Natural killer cell (primary cell): ENCODE results near the gene OAS3. TPM values are rescaled to one million over a fixed set of nuclear protein-coding genes. Genes with fewer than 3 reads are reported as not detected.

ENCODE experiments used
- ATAC-seq, 3 donors: fragments of 150-1000 bp in 2 of 3; fragments of 200-7000 bp in 1 of 3; cut with Tn5 transposase; 1 replicate in 1 of 3; 2 replicates in 2 of 3; pipeline ENCODE4 v1.10.0; 2021; ENCODE audit warnings: mild to moderate bottlenecking in 2 of 3, moderate library complexity in 2 of 3
- DNase-seq, 2 donors: peaks; one replicate each; pipeline versions ENCODE4 v3.0.0 to v3.0.0-alpha.2; 2013 to 2021; ENCODE audit warnings: mixed read lengths in 1 of 2
- H3K27ac ChIP-seq: one replicate; pipeline ENCODE4 v1.5.1; 2013; ENCODE audit warnings: mild to moderate bottlenecking, low read length
- H3K27me3 ChIP-seq: one replicate; pipeline ENCODE4 v1.6.1; 2013; ENCODE audit warnings: low read length; ENCODE audit not compliant: control insufficient read depth, insufficient read depth
- H3K36me3 ChIP-seq: one replicate; pipeline ENCODE4 v1.6.1; 2013; ENCODE audit warnings: low read length; ENCODE audit not compliant: control insufficient read depth, insufficient read depth
- H3K4me1 ChIP-seq: one replicate; pipeline ENCODE4 v1.6.1; 2013; ENCODE audit warnings: low read length; ENCODE audit not compliant: control insufficient read depth, insufficient read depth
- H3K4me3 ChIP-seq: one replicate; pipeline ENCODE4 v1.5.1; 2013; ENCODE audit warnings: low read length
- H3K9me3 ChIP-seq: one replicate; pipeline ENCODE4 v1.6.1; 2013; ENCODE audit warnings: low read length; ENCODE audit not compliant: control insufficient read depth, insufficient read depth
- H3K27ac Mint-ChIP-seq, 2 donors: one replicate each; pipeline ENCODE4 v1.8.0; 2022; ENCODE audit warnings: mild to moderate bottlenecking in 2 of 2, mixed read lengths in 2 of 2, moderate library complexity in 1 of 2
- H3K27me3 Mint-ChIP-seq, 2 donors: one replicate each; pipeline ENCODE4 v1.8.0; 2022; ENCODE audit warnings: low read depth in 2 of 2, mixed read lengths in 2 of 2
- H3K36me3 Mint-ChIP-seq: one replicate; pipeline ENCODE4 v1.8.0; 2022; ENCODE audit warnings: mixed read lengths
- H3K4me1 Mint-ChIP-seq, 2 donors: one replicate each; pipeline ENCODE4 v1.8.0; 2022; ENCODE audit warnings: mixed read lengths in 2 of 2
- H3K4me3 Mint-ChIP-seq: one replicate; pipeline ENCODE4 v1.8.0; 2022; ENCODE audit warnings: mild to moderate bottlenecking, moderate library complexity, mixed read lengths
- H3K9me3 Mint-ChIP-seq, 2 donors: one replicate each; pipeline ENCODE4 v1.8.0; 2022; ENCODE audit warnings: mixed read lengths in 2 of 2
- CTCF ChIP-seq: fragments of 200-600 bp; IDR thresholded peaks from one replicate; pipeline ENCODE4 v1.8.0; 2022; ENCODE audit warnings: antibody characterized with exemption
- WGBS: methylation state at CpG from one replicate; pipeline ENCODE4 v1.1.7; 2013; ENCODE audit warnings: missing lambda C conversion rate; ENCODE audit not compliant: insufficient coverage; 5-methylcytosine and 5-hydroxymethylcytosine counted together
- intact Hi-C: fragments of 100-400 bp; cut with micrococcal nuclease; formaldehyde crosslinking; loops from one replicate; pipeline ENCODE4 v1.14.2; 2022
- total RNA-seq, 4 donors: library from RNA; stranded (reverse); fragments of 120-200 nt in 1 of 4; gene quantifications; one replicate each; pipeline versions ENCODE4 v1.2.3 to v1.2.4, GENCODE V29; 2013 to 2022

The OAS3 gene
- total RNA-seq, 3 donors from 2014 or later (not counting 1 experiment from before 2014, with no cell fraction given) = 8.5 to 24.7 (median 15.4) TPM

GRCh38 chr12:112997506-112997905 is 59.2 kb downstream of the OAS3 start:
- TF ChIP-seq CTCF = no peak
- H3K36me3 Mint-ChIP-seq = peaks cover 30% of the 10 kb centered on the region
- H3K4me1 Mint-ChIP-seq = peaks cover 0 to 7% of the 10 kb centered on the region in 2 donors
- H3K4me3 ChIP-seq = no peak overlapping the region
- ATAC-seq (no peak), DNase-seq (no peak)
- peaks cover 71% of the 10 kb centered on the region for H3K36me3 ChIP-seq
- no peaks in the 10 kb centered on the region for H3K9me3 ChIP-seq
- no peaks in the 10 kb centered on the region for H3K27me3 ChIP-seq
- intact Hi-C loops = no loop called here
- H3K27ac Mint-ChIP-seq = no peak overlapping the region
- H3K9me3 Mint-ChIP-seq = peaks cover 0 to 2% of the 10 kb centered on the region in 2 donors
- no peak overlapping the region for H3K27ac ChIP-seq
- H3K27me3 Mint-ChIP-seq = no peaks in the 10 kb centered on the region
- WGBS = over 99% methylated on average over 7 of the region's 7 CpGs
- H3K4me1 ChIP-seq = no peaks in the 10 kb centered on the region
- no peak overlapping the region for H3K4me3 Mint-ChIP-seq

DNA sequence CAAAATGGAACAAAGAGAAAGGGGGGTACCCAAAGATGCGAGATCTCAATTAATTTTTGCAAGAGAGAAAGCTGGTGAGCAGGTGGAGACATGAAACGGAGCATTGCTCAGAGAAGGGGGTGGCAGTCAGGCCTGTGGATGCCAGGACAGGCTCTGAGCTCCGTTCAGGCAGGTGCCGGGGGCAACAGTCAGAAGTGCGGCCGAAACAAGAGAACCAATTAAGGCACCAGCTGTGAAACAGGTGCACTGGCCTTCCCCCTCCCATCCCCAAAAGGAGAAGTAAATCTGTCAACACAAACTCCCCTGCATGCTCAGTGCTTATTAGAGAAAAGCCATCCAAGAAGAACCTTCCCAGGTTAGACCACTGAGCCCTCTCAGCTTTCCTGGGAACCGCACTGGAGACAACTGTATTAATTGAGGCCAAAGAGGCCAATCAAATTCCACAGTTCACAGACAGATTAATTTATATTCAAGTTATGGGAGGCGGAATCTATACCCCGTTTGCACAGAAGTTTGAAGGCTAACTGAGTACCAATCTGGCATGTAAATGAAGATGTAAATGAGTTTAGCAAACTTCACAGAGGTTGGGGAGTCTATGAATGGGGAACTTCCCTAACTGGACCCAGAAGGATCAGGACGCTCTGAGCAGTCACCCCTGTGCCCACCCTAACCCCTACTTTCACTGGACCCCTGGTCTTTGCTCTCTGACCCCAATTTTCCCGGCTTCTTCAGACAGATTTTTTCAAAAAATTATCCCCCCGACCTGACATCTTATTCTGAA is 60.9 kb downstream of the OAS3 start:
- DNase-seq (no peak), ATAC-seq (no peak)
- peaks cover 42% of the 10 kb centered on the region for H3K36me3 Mint-ChIP-seq
- H3K27ac Mint-ChIP-seq = no peak overlapping the region
- no peaks in the 10 kb centered on the region for H3K4me1 ChIP-seq
- H3K9me3 Mint-ChIP-seq = peaks cover 0 to 2% of the 10 kb centered on the region in 2 donors
- H3K4me3 Mint-ChIP-seq = no peak overlapping the region
- H3K4me3 ChIP-seq = no peak overlapping the region
- TF ChIP-seq CTCF = no peak
- peaks cover 0 to 7% of the 10 kb centered on the region in 2 donors for H3K4me1 Mint-ChIP-seq
- H3K36me3 ChIP-seq = peaks cover 87% of the 10 kb centered on the region
- intact Hi-C loops = no loop called here
- no peak overlapping the region for H3K27ac ChIP-seq
- WGBS = 68% methylated on average over 12 of the region's 12 CpGs
- no peaks in the 10 kb centered on the region for H3K27me3 ChIP-seq
- no peaks in the 10 kb centered on the region for H3K9me3 ChIP-seq
- H3K27me3 Mint-ChIP-seq = no peaks in the 10 kb centered on the region

GRCh38 chr12:113000433-113000832 is 62.2 kb downstream of the OAS3 start:
- H3K4me3 Mint-ChIP-seq = no peak overlapping the region

More at GRCh38 chr12:113000433-113000832, 62.2 kb downstream of the OAS3 start:
- H3K4me1 ChIP-seq = no peaks in the 10 kb centered on the region
- DNase-seq (no peak), ATAC-seq (no peak)
- WGBS = 96% methylated on average over 6 of the region's 6 CpGs
- Mint-ChIP-seq H3K27me3 (no peaks in the 10 kb centered on the region), H3K4me1 (peaks cover 0 to 7% of the 10 kb centered on the region in 2 donors), H3K9me3 (peaks cover 0 to 2% of the 10 kb centered on the region in 2 donors), H3K27ac (no peak overlapping the region), H3K36me3 (peaks cover 48% of the 10 kb centered on the region)
- H3K36me3 ChIP-seq = peaks cover 93% of the 10 kb centered on the region
- H3K27me3 ChIP-seq = no peaks in the 10 kb centered on the region
- no peak for TF ChIP-seq CTCF
- intact Hi-C loops = no loop called here
- no peak overlapping the region for H3K27ac ChIP-seq
- no peaks in the 10 kb centered on the region for H3K9me3 ChIP-seq
- no peak overlapping the region for H3K4me3 ChIP-seq
